ENCODE measurements around the gene THSD8. TPM values are rescaled to one million over a fixed set of nuclear protein-coding genes. Genes with fewer than 3 reads are reported as not detected.

The THSD8 gene
- total RNA-seq, 1 experiment from 2014 or later, result 45.8 TPM

DNA sequence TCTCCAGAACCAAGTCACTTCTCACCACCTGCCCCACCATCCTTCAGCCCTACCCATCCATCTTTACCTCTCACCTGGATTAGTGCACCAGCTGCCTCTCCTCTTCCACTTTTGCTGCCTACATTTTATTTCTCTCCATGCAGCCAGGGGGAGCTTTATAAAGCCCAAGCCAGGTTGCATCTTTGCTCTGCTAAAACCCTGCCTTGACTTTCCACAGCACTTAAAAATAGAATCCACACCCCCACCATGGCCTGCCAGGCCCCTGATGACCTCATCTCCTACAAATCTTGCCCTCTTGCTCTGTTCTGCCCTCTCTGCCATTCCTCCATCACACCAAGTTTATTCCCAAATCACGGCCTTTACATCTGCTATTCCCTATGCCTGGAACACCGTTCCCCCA is 28.3 kb upstream of the THSD8 start:
- H3K79me2 ChIP-seq (ENCODE audit: insufficient read depth, low read length), result no peaks in the 10 kb centered on the region
- Mint-ChIP-seq H3K4me3 (peak overlapping the region; percentile 7 to 39; a peak in 4 of 5 replicates), H3K4me1 (peaks cover 24 to 26% of the 10 kb centered on the region in 2 experiments), H3K36me3 (ENCODE audit: insufficient read depth in 1 of 3, low read depth in 3 of 3) (peaks cover 16 to 25% (median 23%) of the 10 kb centered on the region in 3 experiments), H3K27me3 (ENCODE audit: low read depth) (no peaks in the 10 kb centered on the region), H3K27ac (peak overlapping the region in 1 of 3 experiments; percentile 42; a peak in 1 of 7 replicates), H3K9me3 (no peaks in the 10 kb centered on the region)
- peaks cover 12% of the 10 kb centered on the region for H3K23me2 ChIP-seq (ENCODE audit: insufficient read length, low read depth, low read length, poor library complexity, severe bottlenecking)
- H3K9ac ChIP-seq (ENCODE audit: extremely low read depth, insufficient read length, low read length), result no peak overlapping the region
- H4K8ac ChIP-seq (replicated peaks; ENCODE audit: insufficient read length, low read depth, low read length), result no peak overlapping the region
- no peak overlapping the region for H4K5ac ChIP-seq (ENCODE audit: insufficient read length, low read depth, low read length)
- no peak overlapping the region for H2BK20ac ChIP-seq (ENCODE audit: low read depth, low read length, poor library complexity, severe bottlenecking)
- TF ChIP-seq, protein P1, sequence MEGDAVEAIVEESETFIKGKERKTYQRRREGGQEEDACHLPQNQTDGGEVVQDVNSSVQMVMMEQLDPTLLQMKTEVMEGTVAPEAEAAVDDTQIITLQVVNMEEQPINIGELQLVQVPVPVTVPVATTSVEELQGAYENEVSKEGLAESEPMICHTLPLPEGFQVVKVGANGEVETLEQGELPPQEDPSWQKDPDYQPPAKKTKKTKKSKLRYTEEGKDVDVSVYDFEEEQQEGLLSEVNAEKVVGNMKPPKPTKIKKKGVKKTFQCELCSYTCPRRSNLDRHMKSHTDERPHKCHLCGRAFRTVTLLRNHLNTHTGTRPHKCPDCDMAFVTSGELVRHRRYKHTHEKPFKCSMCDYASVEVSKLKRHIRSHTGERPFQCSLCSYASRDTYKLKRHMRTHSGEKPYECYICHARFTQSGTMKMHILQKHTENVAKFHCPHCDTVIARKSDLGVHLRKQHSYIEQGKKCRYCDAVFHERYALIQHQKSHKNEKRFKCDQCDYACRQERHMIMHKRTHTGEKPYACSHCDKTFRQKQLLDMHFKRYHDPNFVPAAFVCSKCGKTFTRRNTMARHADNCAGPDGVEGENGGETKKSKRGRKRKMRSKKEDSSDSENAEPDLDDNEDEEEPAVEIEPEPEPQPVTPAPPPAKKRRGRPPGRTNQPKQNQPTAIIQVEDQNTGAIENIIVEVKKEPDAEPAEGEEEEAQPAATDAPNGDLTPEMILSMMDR (conservative IDR thresholded peaks at IDR 0.05), result peak; percentile 34; the same call in 2 of the 3 replicates
- no peaks in the 10 kb centered on the region for H4K20me1 ChIP-seq (ENCODE audit: control insufficient read depth, insufficient read depth, insufficient read length)
- no peak overlapping the region for H3K4me2 ChIP-seq (ENCODE audit: insufficient read depth, insufficient read length, low read length)
- no peak overlapping the region for H3K27ac ChIP-seq (ENCODE audit: insufficient read length, low read depth, low read length)
- H2BK5ac ChIP-seq (ENCODE audit: insufficient read length, low read length), result no peak overlapping the region
- H4K91ac ChIP-seq (ENCODE audit: insufficient read length, low read depth, low read length), result no peak overlapping the region
- no peak overlapping the region for H3K23ac ChIP-seq (ENCODE audit: insufficient read length, low read depth, low read length)
- H3K56ac ChIP-seq (ENCODE audit: insufficient read length, low read depth, low read length), result no peak overlapping the region
- no peak for DNase-seq
- H2BK15ac ChIP-seq (ENCODE audit: low read depth, low read length), result no peak overlapping the region
- no peak overlapping the region for H3K4ac ChIP-seq (ENCODE audit: low read depth, low read length)
- H3K9me3 ChIP-seq (ENCODE audit: control insufficient read depth, low read depth, low read length), result no peaks in the 10 kb centered on the region
- no CpG with 5 or more reads among the region's 2 CpGs for WGBS (ENCODE audit: extremely low coverage, insufficient read length, low lambda C conversion rate)
- no peaks in the 10 kb centered on the region; the same call in 1 of the 2 replicates for H3K4me1 ChIP-seq (ENCODE audit: insufficient read depth, low read length)
- no peaks in the 10 kb centered on the region for H3K79me1 ChIP-seq (ENCODE audit: insufficient read depth, low read depth, low read length, poor library complexity, severe bottlenecking)
- no peak overlapping the region for H3K18ac ChIP-seq (ENCODE audit: insufficient read length, low read depth, low read length)
- no peak overlapping the region for H3T11ph ChIP-seq (ENCODE audit: low read length)
- no peak overlapping the region for H2AK5ac ChIP-seq (ENCODE audit: insufficient read length, low read length)
- no peak overlapping the region for H2BK12ac ChIP-seq (ENCODE audit: insufficient read length, low read depth, low read length)
- no peak overlapping the region for H2BK120ac ChIP-seq (ENCODE audit: low read depth, low read length, poor library complexity, severe bottlenecking)
- H3K27me3 ChIP-seq (ENCODE audit: insufficient read depth, low read length), result no peaks in the 10 kb centered on the region
- H2AFZ ChIP-seq (ENCODE audit: low read length), result no peak overlapping the region
- no peak overlapping the region for H3K14ac ChIP-seq (ENCODE audit: insufficient read depth, low read length)

Data from H9 (cell line).